SIG-M5 treated with dmso at 0.1 percent for 504 hours (cell line): ENCODE measurements around the gene GFI1B.
"Not testable (repeated sequence)": the region's sequence is repeated elsewhere in the genome, so short reads cannot be mapped to it uniquely, and the experiment has no call there.

Source experiments
- DNase-seq: peaks from one replicate; lab custom pipeline; 2025; ENCODE audit not compliant: unreplicated experiment; lab: John Stamatoyannopoulos, UW

The GFI1B gene

DNA sequence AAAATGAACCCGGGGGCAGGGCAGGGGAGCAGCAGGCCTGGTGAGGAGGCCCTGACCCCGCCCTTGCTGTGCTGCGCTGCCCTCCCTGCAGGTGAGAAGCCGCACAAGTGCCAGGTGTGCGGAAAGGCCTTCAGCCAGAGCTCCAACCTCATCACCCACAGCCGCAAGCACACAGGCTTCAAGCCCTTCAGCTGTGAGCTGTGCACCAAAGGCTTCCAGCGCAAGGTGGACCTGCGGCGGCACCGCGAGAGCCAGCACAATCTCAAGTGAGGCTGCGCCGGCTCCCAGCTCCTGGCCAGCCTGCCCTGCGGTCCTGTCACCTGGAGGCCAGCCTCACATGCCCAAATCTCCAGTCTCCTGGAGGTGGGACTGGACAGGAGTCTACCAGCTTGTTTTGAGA, 12.3 kb downstream of the GFI1B start:
- DNase-seq = no peak

DNA sequence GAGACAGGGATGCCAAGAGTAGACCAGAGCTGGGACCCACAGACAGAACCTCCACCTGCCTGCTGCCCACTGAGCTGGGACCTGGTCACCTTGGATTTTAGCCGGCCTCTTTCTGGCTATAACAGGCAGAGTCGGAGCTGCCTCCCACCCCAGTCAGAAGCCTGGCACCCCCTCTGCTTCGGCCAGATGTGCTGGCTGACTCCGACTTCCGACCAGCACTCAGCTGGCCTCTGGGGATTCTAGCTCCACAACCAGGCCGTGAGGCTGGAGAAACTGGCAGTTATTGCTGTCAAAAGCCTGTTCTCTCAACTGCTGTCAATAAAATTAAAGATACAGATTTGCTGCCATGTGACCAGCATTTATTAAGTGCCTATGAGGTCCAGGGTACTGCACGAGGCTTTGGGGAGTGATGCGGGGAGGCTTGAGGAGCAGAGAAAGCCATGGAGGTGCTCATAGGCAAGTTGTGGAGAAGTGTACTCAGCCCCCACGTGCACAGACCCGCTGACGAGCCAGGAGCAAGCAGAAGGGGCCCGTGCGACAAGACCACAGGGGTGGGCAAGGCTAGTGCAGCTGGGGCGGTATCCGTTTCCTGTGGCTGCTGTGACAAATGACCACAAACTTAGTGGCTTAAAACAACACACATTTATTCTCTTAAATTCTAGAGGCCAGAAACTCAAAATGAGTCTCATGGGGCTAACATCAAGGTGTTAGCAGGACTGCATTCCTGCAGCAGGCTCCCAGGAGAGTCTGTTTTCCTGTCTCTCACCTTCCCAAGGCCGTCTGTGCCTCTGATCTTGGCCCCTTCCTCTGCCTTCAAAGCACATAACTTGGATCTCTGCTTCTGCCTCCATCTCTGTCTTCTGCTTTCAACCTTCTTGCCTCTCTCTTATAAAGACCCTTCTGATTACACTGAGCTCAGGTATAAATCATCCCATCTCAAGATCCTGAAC, 13.1 kb downstream of the GFI1B start:
- DNase-seq = no peak

DNA sequence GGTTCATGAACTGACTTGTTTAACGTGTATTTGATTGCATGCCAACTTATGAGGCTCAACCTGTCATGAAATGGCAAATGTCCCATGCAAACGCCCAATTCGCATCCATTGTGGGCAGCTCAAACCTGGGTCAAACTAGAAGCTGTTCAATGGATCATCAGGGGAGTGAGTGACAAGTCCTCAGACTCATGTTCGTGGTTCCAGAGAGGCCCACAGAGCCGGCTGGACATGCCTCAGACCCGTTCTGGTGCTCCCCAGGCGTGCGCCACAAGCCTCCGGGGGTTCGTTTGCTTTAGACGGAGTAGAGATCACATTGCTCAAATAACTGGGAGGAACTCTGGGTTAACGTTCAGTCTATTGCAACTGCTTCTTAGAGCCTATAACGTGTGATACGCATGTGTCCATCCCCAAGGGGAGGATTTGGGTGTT, 15.0 kb downstream of the GFI1B start:
- DNase-seq = no peak

DNA sequence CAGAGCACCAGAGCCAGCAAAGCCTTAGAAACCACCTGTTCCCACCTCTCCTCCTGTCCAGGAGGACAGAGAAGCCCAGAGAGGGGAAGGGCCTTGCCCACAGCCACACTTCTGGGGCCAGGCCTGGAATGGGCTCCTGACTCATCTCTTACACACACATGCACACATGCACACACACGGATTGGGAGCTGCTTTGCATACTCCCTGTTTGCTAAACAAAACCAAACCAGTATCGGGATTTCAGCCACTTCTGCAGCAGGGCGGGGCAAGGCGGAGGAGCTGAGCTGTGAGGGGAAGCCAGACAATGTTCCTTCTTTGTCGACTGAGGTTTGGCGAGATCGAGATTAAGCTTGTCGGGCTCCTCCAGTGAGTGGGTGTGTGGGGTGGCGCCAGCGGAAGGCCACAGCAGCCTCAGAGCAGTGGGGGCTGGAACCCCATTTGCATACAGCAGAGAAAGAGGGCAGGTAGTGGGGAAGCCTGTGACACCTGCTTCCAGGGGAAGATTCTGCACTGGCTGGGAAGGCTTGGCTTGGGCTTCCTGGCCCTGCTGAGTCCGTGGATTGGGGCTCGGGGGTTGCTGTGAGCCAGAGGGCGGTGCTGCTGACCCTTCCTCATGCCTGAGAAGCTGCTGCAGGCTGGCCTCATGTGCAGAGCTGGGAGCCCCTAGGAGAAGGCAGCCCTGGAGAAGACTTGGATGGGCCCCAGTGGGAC, 16.1 kb downstream of the GFI1B start:
- peak; percentile 13 for DNase-seq

DNA sequence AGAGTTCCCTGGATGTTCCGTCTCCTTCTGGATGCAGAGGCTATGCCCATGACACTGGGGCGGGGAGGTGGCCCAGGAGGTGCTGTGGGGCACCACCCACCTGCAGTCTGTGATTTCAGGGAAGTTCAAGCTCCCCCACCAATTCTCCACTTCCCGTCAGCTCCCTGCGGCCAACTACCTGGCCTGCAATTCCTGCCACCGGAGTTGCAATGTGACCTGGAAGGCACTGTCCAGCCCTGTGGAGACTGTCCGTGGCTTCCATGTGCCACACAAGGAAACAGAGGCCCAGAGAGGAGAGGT, 16.6 kb downstream of the GFI1B start:
- DNase-seq = no peak

DNA sequence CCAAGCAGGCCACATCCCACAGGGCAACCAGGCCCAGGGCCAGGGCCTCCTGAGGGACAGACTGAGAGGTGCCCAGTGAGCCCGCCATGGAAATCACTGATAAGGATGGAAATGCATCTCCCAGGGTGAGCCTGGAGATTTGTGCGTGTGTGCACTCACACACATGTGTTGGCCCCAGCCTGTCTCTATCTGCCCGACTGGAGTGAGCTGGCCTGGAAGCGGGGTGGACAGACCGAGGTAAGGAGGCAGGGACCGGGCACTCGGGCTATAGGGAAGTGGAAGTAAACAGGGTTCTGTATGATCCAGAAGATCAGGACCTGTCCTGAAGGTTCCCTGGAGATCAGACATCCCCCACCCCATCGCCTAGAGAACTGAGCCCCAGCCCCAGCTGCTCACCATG, 17.4 kb downstream of the GFI1B start:
- DNase-seq = no peak

DNA sequence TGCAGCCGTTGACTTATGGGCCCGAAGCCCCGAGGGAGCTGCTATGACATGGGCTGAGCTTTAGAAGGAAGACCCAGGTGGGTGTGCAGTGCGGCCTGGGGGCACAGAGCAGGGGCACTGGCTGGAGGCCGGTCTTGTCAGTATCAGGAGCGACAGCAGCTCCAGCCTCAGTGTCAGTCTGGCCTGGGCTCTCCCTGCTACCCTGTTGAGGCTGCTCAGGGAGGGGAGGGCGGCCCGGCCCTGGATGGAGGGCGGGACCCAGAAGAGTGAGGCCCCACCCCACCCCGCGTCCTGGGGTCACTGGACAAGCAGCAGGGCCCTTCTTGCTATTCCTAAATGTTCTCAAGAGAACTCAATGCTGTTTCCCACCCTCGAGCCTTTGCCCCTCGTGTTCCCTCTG, 18.0 kb downstream of the GFI1B start:
- DNase-seq = no peak

DNA sequence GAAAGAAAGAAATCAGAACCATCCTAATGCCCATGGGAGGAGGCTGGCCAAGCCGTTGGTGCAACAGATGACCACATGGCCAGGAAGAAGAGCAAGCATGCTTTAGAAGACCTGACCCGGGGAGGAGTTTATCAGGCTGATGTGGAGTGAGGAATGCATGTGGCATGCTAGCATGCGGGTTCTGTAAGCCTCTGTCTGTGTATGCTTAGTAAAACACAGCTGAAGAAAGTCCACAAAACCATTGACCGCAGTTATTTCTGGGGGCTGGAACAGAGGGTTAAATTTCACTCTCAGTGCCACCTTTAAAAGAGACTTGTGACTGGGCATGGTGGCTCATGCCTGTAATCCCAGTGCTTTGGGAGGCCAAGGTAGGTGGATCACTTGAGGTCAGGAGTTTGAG, 19.1 kb downstream of the GFI1B start:
- DNase-seq = no peak

DNA sequence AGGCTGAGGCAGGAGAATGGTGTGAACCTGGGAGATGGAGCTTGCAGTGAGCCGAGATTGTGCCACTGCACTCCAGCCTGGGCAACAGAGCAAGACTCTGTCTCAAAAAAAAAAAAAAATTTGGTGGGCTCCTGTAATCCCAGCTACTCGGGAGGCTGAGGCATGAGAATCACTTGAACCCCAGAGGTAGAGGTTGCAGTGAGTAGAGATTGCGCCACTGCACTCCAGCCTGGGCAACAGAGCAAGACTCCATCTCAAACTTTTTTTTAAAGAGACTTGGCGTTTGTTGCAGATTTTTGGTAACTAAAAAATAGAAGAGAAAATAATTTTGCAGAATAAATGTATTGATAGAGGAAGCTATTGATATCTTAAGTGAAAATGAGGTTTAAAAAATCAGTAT, 19.7 kb downstream of the GFI1B start:
- DNase-seq = not testable (repeated sequence)

DNA sequence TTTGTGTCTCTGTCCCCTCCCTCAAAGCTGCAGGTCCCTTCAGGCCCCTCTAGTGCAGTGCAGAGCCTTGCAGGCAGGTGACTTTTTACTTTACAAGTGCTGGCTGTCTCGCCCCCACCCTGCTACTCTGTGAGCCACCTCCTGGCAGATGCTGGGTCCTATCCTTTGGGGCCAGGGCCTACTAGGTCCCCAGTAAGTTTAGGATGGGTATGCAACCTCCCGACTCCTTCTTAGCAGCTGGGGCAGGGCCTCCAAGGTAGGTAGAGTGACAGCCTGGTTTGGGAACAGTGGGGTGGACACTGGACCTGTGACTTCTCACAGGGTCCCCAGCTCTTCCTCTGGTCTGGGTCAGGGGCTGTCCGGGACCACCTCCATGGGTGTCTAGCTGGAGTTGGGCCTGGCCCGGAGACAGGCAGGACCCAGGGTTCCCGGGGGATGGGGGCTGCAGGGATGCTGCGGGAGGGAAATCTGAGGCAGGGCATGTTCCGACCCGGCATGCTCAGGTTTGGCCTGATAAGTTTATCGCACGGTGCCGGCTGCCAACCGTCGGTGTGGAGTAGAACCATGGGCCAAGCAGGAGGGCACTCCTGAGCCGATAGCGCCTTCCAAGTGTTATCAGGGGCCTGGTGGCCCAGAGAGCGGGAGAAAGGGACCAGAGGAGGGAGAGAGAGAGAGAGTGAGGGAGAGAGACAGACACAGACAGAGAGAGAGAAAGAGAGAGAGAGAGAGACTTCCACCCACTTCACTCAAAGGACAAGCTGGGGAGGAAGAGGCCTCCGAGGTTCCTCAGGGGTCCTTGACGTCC, 20.5 kb downstream of the GFI1B start:
- DNase-seq = no peak

DNA sequence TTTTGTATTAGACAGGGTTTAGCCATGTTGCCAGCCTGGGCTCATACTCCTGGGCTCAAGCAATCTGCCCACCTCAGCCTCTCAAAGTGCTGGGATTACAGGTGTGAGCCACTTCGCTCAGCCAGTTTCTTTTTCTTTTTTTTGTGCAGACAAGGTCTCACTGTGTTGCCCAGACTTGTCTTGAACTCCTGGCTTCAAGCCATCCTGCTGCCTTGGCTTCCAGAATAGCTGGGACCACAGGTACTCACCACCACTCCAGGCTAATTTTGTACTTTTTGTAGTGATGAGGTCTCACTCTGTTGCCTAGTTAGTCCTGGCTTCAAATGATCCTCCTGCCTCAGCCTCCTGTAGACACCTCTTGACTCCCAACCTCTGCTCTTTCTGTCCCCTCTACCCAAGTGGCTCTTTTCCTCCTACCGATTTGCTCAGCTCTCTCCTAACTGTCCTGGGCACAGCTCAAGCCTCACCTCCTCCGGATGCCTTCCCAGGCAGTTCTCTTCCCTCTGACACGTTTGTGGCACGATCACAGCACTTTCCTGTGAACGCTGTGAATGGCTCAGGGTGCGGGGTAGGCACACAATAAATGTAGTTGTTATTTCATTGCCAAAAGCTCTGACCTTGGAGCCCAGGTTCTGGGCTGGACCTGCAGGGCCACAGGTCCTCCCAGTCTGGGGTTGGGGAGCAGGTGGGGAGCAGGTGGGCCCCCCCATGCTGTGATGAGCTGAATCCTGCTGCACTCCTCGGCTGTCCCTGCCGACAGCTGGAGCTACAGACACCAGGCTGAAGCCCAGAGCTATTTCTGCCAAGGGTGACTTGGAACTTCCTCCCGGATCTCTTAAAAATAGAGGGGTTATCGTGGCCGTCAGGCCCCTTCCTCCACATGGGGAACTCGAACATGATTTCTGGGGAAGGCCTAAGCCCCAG, 23.9 kb downstream of the GFI1B start:
- no peak for DNase-seq

DNA sequence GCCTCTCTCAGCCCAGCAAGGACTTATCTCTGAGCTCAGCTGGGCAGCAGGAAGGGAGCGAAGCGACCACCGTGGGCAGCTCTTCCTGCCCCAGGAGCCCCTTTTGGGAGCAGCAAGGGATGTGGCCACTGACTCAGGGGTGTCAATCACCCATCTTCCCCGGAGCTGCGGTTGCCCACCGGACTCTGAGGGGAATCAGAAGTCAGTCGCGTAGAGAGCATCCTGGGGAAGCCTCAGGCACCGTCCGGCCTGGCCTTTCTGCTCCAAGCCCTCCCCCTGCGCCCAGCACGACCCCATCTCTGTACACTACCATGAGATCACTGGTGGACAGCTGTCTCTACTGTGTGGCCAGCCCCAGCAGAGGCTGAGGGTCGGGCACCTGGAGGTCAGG, 24.6 kb downstream of the GFI1B start:
- no peak for DNase-seq

DNA sequence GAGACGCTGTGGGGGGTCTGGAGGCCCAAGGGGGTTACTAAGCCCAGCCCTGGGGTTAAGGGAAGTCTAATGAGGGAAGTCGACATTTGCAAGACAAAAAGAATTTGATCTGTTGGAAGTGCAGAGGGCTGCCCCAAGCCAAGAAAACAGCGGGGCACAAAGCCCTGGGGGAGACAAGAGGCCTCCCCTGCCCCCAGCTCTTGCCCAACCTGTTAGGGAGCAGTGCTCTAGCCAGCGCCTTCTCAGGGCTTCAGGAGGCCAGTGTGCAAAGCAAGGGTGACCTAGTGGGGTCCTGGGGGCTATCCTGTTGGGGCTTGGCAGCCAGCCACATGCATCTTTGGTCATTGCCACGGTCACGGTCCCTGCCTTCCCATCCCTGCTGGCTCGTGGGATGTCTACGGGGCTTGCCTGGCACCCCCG, 25.2 kb downstream of the GFI1B start:
- no peak for DNase-seq

DNA sequence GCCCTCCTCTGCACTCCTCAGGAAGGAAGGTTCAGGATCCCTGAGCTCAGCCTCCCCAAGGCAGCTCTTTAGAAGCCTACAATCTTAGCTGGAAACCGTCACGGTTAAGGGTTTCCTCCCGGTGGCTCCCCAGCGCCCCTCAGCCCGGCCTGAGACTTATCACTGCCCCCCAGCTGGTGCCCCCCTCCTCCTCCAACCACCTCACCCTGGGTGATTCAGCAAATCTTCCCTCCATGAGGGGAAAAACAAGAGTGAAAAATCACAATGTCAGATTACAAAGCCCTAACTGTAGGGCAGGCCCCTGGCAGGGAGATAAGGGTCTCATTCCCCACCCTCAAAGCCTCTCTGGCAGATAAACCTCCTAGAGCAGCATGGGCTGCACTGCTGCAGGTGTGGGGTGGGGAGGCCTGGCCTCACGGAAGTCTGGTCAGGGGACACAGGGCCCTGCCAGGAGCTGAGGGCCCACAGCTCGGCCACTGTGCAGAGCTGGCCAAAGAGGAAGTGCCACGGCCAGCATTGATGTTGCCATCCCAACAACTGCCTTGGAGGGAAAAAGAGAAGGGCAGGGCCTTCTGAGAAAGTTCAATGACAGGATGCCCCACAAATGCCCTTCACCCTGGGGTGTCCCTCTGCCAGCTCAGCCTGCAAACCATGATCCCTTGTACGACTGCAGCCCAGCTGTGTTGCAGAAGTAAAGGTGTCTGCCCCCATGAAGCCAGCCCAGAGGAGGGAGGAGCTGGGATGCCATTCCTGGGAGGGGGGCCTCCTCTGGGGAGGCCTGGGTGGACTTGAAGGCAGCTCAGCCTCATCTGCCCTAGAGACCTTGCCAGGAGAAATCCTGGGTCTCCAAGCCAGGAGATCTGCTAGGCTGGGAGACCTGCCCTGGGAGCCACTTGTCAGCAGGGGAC, 25.9 kb downstream of the GFI1B start:
- no peak for DNase-seq

DNA sequence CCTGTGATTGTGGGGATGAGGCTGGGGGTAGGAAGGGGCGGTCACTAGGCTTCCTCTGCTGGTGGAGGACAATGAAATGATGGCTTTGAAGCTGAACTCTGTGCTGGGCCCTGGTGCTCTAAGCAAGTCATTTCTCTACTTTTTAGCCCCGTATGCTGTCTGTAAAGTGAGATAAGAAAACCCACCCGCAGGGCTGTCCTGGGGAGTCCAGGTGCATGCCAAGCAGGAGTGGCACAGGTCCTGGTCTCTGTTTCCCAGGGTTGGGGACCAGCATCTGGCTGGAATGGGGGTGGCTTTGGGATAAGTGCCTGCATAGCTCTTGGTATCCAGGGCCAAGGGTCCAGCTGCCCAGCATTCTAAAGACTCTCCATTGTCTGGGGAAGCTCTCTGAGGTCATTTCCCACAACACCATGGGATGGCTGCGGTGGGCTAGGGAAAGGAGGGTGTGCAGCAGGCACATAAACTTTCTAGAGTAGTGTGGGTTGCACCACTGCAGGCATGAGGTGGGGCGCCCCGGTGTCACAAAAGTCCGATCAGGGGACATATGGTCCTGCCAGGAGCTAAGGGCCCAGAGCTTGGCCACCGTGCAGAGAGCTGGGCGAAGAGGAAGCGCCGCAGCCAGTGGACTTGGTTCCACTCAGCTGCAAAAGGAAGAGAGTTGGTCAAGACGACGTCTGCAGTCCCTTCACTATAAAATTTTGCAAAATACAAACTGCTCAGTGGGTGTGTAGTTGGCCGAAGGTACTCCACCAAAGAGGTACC, 26.7 kb downstream of the GFI1B start:
- DNase-seq = no peak

DNA sequence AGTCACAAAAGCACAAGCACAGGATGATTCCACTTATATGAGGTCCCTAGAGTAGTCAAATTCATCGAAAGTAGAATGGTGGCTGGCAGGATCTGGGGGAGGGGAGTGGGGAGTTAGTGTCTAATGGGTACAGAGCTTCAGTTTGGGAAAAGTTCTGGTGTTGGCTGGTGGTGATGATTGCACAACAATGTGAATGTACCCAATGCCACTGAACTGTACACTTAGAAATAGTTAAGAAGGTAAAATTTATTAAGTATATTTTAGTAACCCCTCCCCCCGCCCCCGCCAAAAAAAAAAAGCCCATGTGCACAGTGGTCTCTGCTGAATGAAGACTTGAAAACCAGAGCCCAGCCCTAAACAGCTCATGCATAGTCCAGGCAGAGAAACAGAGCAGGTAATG, 27.5 kb downstream of the GFI1B start:
- no peak for DNase-seq

DNA sequence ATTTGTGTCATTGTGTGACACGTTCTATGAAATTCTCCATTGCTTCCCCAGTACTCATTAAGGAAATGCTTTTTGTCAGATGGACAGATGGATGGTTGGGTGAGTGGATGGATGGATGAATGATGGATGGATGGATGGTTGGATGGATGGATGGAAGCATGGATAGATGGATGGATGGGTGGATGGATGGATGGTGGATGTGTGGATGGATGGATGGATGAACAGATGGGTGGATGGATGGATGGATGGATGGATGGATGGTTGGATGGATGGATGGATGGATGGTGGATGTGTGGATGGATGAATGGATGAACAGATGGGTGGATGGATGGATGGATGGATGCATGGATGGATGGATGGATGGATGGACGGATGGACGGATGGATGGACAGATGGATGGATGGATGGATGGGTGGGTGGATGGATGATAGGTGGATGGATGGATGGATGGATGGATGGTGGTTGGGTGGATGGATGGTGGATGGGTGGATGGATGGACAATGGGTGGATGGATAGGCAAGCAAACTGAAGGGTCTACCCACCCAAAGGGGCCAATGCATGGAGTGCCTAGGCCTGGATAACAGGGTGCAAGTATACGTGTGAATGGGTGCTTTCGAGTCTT, 28.3 kb downstream of the GFI1B start:
- no peak for DNase-seq

DNA sequence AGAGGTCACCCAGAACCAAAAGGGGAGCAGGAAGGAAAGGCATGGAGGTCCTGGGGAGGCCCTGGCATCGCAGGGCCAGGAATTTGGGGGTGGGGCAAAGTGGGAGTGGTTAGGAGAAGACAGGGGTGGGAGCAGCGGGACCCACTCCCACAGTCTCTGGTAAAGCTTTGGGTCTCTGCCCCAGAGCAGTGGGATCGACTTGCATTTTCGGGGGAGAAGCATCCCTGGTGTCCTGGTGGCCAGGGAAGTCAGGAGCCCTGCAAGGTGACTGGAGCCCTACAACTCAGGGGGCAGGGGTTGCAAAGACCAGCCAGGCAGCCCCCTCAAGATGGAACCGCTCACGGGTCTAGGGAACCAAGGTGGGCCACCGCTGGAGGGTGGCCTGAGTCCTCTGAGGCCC, 29.9 kb downstream of the GFI1B start:
- DNase-seq = no peak
